HG03520 (cell line): ENCODE results near the gene NDUFAF5.
A peak's percentile ranks its signal among the peaks of the same experiment; 100 is the strongest.
"Not testable (repeated sequence)": the region's sequence is repeated elsewhere in the genome, so short reads cannot be mapped to it uniquely, and the experiment has no call there.

ENCODE experiments used
- ATAC-seq: cut with Tn5 transposase; IDR thresholded peaks from one replicate; pipeline ENCODE4 v1.9.1; 2021; ENCODE audit warnings: mild to moderate bottlenecking, moderate library complexity; ENCODE audit not compliant: unreplicated experiment

Gene NDUFAF5, protein sequence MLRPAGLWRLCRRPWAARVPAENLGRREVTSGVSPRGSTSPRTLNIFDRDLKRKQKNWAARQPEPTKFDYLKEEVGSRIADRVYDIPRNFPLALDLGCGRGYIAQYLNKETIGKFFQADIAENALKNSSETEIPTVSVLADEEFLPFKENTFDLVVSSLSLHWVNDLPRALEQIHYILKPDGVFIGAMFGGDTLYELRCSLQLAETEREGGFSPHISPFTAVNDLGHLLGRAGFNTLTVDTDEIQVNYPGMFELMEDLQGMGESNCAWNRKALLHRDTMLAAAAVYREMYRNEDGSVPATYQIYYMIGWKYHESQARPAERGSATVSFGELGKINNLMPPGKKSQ

DNA sequence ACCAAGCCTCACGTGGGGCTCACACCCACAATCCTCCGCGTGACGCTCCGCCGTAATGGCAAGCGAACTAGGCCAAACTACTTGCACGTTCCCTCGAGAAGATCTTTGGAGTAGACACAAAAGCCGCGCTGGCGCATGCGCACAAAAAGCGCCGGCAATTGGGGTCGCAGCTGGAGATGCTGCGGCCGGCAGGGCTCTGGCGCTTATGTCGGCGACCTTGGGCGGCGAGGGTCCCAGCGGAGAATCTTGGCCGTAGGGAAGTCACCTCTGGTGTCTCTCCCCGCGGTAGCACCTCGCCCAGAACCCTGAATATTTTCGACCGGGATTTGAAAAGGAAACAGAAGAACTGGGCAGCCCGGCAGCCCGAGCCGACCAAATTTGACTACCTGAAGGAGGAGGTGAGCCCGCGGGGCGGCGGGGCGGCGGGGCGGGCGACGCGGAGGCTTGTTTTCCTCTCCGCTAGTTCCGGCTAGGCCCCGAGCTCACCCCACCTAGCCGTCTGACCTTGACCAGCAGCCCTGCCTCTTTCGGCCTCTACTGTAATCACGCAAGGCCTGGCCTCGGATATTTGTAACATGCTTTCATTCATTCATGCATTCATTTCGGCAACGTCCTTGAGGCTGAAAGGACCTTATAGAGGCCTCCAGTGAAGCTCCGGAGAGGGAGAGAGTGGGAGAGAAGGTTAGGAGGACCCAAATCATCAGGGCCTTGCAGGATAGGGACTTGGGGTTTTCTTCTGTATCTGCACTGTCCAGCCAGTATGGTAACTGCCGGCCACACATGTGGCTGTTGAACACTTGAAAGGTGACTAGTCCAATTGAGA, at the start of gene NDUFAF5, which contains the start of gene ESF1:
Gene NDUFAF5, plus strand, starts transcription at position 136 of the 823 bp plus-strand sequence. Its CDS starts 41 bp downstream, at position 177.
Gene ESF1, minus strand, starts transcription at position 27 of the 823 bp plus-strand sequence. CDS start 1,779 bp downstream, outside the sequence.
- ATAC-seq, result peak; percentile 94

DNA sequence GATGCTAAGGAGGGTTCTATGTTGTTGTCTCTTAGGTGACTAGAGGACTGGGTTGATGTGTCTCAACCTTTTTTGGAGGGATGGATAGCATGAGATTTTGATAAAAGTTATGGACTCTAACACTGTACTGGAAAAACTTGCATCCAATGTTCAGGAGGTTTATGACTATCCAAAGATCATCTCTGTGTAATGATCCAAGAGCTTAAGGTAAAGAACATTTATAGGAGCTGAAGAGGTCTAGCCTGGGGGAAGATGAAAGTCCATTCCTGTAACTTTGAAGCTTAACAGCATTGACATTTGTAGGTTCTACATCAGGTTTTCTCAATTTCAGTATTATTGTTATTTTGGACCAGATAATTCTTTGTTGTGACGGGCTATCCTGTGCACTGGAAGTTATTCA, 49.0 kb upstream of the NDUFAF5 start:
- ATAC-seq, result no peak

DNA sequence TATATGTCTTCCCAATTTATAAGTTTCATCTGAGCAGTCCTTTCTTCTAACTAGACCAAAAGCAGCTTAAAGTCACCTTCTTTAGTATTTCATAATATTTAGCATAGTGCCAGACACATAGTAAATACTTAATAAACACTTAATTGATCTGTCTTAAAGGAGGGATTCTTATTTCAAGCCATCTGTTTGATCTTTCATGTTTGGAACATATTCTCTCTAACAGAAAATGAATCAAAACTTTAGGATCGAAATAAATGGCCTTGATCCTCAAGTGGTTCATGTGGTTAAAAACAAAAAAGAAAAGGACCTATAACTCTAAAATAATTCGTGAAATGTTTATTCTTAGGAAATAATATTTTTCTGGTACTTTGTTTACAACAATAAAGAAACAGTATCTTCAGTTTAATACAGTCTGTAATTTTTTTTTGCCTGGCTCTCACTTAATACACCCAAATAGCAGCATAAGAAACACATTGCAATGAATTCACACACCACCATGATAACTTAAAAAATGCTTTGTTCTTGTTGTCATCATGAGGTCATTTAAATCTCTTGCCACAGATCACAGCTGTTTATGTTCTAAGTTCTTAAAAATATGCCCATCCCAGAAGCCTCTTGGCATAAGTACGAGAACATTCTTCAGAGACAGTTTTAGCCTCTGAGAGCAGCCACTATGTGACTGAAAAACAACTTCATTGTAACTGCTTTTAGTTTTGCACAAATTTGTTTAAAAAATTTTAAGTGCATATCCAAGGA, 48.2 kb upstream of the NDUFAF5 start:
- no peak for ATAC-seq

DNA sequence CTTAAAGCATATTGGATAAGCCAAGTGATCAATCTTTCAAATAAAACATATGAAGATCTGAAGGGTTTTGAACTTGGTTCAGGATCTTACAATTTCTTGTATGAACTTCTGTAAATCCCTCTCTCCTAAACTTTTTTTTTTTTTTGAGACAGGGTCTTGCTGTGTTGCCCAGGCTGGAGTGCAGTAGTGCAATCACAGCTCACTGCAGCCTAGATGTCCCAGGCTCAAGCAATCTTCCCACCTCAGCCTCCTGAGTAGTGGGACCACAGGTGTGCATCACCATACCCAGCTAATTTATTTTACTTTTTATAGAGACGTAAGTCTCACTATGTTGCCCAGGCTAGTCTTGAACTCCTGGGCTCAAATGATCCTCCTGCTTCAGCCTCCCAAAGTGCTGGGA, 46.6 kb upstream of the NDUFAF5 start:
- ATAC-seq, result not testable (repeated sequence)

DNA sequence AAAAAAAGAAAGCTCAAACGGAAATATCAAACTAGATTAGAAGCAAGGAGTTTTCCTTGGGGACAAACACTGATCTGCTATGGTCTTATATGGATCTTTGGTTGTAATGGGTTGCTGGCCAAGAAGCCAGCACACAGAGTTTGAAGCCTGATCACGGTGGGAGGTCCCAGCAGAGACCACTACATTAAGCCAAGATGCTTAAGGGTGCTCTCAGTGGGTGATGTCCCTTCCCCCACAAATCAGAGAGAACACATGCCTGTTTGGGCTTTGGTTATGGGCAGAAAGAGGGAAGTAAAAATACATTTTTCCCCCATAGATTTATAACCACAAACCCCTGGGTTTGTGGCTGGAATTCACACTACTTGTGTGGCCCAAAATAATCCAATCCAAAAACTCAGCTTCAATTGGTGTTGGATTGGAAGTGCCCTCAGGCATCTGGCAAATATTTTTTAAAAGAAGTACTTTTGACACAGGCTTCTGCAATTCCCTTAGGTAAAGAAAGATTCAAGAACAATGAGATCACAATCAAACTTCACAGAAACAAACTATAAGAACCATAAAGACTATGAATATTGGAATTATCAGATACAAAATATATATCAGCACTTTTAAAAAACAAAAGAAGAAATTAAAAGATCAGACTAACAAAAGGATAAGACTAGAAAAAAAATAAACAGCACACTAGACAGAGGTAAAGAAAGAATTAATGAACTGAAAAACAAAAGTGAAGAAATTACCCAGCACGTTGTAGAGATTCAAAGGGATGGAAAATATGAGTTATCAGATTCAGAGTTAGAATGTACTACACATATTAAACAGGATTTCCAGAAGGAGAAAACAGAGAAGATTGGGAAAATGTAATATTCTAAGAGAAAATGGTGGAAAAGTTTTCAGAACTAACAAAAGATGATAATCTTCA, 44.8 kb upstream of the NDUFAF5 start:
- ATAC-seq, result no peak

DNA sequence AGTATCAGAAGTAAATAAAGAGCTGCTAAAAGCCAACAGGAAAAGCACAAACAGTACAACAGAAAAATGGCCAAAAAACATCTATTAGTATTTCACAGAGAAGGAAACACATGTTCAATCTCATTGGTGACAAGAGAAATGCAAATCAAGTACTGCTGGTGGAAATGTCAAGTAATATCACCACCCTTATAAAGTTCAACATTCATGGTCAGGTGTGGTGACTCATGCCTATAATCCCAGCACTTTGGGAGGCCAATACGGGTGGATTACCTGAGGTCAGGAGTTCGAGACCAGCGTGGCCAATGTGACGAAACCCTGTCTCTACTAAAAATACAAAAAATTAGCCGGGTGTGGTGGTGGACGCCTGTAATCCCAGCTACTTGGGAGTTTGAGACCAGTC, 42.9 kb upstream of the NDUFAF5 start:
- no peak for ATAC-seq

DNA sequence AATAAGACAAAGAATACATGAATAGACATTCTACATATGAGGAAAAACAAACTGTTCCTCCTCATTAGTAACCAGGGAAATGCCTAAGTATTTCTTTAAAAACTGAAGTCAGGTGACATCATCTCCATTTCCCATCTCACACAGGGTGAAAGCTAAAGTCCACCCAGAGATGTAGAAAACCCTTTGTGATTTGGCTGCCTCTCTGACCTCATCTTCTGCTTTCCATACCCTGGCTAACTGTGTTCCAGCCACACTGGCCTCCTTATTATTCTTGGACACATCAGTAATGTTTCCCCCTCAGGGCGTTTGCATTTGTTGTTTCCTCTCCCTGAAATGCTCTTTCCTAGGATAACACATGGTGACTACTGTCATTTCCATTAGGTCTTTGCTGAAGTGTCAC, 40.5 kb upstream of the NDUFAF5 start:
- ATAC-seq, result no peak

DNA sequence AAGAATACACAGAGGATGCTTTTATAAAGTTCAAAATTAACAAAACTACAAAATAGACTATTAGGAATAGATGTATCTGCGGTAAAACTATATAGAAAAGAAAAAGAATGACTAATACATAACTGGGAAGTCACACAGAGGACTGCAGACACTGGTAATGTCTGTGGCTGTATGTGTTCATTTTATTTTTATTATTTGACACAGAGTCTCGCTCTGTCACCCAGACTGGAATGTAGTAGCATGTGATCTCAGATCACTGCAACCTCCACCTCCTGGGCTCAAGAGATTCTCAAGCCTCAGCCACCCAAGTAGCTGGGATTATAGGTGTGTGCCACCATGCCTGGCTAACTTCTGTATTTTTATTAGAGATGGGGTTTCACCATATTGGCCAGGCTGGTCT, 39.0 kb upstream of the NDUFAF5 start:
- no peak for ATAC-seq

DNA sequence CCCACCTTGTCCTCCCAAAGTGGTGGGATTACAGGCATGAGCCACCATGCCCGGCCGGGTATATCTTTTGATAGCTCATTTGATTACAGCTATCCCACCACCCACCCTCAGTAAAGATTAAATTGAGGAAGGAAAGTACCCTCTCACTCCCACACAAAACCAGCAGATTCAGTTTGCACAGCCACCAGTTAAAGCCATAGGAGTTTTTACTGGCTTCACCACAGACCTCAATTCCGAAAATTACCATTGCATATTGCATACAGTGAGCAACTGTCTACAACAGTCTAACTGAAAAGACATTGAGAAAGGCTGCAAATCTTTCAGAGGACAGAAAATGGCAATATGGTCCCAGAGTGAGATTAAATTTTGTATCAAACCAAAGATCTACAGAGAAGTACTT, 35.0 kb upstream of the NDUFAF5 start:
- ATAC-seq, result no peak

DNA sequence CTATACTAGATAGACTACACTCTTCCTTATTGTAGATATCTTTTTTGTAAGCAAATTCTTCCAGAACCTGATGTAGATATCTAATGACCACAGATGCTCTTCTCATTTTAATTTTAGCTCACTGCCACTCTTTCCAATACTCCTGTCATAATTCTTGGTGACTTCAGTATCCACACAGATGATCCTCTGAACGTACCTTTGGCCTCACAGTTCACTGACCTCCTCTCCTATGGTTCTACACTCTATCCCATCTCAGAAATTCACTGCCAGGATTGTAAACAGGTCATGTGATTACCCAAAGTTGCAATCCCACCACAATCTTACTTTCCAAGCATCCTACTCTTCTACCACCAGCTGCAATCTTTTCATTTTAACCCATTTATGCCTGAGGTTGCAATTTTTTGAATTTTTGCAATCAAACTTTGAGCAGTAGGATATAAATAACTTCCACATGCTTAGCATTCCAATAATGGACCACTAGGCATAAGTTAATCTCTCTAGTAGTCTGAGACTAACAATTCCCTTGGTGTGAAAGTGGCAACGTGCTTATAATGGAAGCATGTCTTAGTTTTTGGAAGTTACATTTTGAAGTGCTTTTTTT, 31.3 kb upstream of the NDUFAF5 start:
- ATAC-seq, result no peak

DNA sequence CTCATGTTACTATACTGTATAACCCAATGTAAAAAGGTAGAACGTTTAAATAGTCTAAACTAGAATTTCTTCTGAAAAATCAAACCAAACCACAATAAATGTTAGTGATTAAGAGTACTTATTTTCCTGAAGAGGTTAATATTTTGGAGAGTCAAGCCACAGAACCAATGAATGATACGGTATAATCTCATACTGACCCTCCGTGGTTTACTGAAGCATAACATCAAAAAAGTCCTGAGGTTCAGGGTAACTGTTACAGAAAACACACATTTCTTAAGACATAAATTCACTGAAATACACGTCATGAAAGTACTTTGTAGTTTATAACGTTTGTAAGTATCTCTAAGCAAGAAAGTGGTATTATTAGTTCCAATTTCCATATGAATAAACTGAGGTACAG, 29.0 kb upstream of the NDUFAF5 start:
- no peak for ATAC-seq

DNA sequence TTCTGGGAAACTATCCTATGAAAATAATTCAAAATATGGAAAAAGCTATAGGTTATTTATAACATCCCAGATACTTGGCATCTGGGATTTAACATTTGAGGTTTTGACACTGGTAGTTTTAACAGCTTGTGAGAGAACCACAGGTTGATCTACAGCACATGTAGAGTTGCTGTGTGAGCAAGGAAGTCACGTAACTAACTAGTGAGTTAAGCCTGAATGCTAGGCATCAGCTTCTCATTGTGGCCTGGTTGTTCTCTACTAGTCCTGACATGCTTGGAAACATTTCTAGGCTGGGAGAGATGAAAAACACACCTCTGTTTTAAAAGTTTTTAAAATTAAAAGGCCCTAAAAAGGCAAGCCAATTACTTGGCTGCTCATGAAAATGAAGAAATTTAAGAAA, 28.3 kb upstream of the NDUFAF5 start:
- ATAC-seq, result no peak

DNA sequence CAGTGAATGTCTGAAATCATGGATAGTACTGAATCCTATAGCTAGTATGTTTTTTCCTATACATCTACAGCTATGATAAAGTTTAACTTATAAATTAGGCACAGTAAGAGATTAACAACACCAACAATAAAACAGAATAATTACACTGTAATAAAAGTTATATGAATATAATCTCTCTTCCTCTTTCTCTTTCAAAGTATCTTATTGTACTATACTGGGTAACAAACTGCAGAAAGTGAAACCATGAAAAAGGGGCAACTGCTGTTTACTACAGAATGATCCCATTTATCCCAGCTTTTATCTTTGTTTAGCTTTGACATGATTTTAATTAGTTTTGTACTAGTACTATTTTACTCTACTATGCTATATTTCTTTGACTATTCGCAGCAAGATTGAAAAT, 25.9 kb upstream of the NDUFAF5 start:
- no peak for ATAC-seq

DNA sequence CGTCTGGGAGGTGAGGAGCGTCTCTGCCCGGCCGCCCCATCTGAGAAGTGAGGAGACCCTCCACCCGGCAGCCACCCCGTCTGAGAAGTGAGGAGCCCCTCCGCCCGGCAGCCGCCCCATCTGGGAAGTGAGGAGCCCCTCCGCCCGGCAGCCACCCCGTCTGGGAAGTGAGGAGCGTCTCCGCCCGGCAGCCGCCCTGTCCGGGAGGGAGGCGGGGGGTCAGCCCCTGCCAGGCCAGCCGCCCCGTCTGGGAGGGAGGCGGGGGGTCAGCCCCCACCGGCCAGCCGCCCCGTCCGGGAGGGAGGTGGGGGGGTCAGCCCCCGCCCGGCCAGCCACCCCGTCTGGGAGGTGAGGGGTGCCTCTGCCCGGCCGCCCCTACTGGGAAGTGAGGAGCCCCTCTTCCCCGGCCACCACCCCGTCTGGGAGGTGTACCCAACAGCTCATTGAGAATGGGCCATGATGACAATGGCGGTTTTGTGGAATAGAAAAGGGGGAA, 24.3 kb upstream of the NDUFAF5 start:
- ATAC-seq, result not testable (repeated sequence)

DNA sequence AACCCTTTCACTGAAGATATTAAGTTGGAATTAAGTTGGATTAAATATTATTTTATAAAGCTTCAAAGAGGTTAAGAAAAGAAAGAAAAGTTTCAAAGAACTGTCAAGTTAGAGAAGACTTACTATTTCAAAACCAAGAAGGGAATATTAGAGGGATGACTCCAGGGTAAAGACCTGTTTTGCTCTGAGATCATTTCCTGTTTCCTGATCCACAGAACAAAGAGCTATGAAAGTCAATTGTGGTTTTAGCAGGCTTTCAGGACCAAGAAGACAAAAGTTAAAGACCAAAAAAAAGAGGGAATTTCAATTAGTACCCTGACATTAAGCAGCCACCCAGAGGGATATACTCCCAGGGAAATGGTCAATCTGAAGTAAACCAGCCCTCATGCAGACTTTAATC, 19.5 kb upstream of the NDUFAF5 start:
- ATAC-seq, result no peak

DNA sequence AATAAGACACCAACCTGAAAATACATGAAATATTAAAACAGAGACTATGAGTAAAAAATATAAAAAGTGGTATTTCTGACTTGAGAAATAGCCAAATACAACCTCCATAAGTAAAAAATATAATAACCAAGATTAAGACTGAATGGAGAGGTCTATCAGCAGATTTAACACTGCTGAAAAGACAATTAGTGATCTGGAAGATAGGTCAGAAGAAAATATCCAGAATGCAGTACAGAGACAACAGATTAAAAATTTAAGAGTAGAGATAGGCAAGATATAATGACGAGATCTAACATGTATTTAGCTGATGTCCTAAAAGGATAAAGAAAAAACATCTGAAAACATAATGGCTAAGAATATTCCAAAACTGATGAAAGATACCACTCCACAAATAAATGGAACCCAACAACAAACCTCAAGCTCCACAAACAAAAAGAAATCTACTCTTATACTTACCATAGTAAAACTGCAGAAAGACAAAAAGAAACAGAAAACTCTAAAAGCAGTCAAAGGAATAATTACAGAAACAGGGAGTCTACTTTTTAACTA, 18.9 kb upstream of the NDUFAF5 start:
- no peak for ATAC-seq

DNA sequence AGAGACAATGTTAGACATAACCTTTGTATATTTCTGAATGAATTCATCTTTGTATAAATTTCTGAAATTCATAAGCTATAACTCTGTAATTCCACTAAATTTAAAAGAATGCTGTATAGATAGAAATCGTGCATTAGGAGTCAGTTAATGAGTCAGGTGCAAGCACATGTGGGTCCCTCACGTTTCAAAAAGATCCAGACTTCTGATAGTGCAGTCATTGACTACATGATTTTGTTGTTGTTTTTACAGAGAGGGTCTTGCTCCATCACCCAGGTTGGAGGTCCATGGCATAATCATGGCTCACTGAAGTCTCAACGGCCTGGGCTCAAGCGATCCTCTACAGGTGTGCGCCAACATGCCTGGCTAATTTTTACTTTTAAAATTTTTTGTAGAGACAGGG, 14.7 kb upstream of the NDUFAF5 start:
- ATAC-seq, result no peak

DNA sequence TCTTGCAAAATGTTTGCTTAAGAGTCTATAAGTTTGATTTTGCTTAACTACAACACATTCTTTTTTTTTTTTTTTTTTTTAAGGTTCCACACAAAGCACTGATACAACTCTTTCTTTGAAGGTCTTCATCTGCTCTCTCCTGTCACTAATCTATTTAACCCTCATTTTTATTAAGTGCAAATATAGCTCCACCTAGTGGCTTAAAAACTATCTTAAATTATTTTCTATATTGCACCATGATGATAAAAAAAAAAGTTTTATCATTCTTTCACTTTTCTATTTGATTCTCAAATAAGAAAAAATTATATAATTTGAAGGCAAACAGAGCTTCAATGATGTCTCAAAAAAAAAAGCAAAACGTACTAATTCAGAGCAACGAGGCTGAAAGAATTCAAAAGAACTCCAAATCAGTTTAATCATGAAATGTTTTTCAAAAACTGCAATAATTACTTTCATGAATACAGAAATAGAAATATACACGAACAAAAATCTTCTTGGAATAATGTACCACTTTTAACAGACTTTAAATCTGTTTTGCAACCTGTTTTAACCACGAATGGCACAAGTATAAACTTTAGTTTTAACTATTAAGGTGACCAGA, 12.9 kb upstream of the NDUFAF5 start:
- ATAC-seq, result no peak

DNA sequence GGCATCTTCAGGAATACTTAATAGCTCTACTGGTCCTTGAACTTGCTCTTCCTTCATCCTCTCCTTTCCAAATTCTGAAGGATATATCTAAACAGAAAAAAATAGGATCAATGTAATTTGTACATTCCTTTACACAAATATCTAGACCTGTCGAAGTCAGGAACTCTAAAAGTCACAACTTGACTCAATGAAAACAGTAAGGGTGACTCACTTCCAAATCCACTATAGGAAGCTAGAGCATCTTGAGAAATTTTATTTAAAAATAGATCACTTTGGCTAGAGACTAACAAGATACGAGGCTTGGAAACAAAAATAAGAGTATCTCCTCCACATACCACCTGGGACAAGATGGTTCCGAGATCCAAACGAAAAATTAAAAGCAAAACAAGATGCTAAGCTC, 12.3 kb upstream of the NDUFAF5 start:
- no peak for ATAC-seq
